OCI-LY3 (cell line): ENCODE results near the gene OR2B2.

ENCODE experiments used
- EZH2phosphoT487 ChIP-seq: fragments of 200-600 bp; shearing (Covaris generic); IDR thresholded peaks from 2 replicates; pipeline ENCODE4 v1.6.1; 2018; ENCODE audit warnings: antibody characterized with exemption, mixed run types, low read depth
- TF ChIP-seq, protein P1 (sequence below): fragments of 200-600, 300-600 bp; sonication (generic); IDR thresholded peaks from 2 replicates; pipeline ENCODE4 v1.5.1; 2014; ENCODE audit warnings: antibody characterized with exemption, low read length, low read depth

DNA sequence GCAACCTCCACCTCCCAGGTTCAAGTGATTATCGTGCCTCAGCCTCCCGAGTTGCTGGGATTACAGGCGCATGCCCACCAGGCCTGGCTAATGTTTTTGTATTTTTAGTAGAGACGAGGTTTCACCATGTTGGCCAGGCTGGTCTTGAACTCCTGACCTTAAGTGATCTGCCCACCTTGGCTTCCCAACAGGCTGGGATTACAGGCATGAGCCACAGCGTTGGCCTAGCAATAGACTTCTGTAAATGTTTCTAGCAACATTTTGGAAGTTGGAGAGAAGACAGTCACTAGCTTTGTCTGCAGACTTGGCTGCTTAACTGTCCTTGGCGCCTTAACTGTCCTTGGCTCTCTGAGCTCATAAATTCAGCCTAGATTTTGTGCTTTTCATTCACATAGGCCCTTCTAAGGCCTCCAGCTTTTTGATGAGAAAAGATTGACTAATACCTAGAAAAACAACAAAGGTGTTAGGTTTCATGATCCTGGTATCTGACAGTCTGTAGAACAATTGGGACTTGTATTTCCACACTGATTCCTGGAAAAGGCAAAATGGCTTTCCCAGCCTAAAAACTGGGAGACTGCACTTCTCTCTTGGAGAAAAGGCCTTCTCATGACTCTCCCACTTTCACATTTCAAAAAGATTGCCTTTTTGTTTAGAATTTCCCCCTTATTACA is 49.7 kb downstream of the OR2B2 start:
- TF ChIP-seq, protein P1, sequence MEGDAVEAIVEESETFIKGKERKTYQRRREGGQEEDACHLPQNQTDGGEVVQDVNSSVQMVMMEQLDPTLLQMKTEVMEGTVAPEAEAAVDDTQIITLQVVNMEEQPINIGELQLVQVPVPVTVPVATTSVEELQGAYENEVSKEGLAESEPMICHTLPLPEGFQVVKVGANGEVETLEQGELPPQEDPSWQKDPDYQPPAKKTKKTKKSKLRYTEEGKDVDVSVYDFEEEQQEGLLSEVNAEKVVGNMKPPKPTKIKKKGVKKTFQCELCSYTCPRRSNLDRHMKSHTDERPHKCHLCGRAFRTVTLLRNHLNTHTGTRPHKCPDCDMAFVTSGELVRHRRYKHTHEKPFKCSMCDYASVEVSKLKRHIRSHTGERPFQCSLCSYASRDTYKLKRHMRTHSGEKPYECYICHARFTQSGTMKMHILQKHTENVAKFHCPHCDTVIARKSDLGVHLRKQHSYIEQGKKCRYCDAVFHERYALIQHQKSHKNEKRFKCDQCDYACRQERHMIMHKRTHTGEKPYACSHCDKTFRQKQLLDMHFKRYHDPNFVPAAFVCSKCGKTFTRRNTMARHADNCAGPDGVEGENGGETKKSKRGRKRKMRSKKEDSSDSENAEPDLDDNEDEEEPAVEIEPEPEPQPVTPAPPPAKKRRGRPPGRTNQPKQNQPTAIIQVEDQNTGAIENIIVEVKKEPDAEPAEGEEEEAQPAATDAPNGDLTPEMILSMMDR, result no peak
- TF ChIP-seq EZH2phosphoT487, result no peak
